ENCODE data around the gene CYB5A.

Gene CYB5A

DNA sequence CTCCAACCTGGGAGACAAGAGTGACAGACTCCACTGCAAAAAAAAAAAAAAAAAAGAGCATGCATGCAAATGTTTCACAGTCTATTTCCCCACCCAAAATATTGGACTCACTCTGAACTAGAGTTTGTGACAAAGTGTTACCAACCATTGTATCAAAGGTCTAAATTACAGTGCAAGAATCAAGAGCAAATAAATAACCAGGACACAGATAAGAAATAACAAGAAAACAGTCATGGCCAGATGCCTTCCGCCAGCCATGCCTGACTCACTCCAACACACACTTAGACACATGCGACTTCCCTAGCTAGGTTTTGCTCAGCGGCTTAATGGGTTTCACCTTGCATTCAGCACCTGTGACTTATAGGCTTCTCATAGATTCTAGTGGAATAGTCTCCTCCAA, 62.8 kb downstream of the CYB5A start:
- no peak overlapping the region for H3K27ac ChIP-seq (ENCODE audit: low read length, poor library complexity, severe bottlenecking)
- H2BK12ac ChIP-seq (ENCODE audit: low read length in 2 of 2) = no peak overlapping the region
- 93% methylated on average over 3 of the region's 3 CpGs for WGBS

DNA sequence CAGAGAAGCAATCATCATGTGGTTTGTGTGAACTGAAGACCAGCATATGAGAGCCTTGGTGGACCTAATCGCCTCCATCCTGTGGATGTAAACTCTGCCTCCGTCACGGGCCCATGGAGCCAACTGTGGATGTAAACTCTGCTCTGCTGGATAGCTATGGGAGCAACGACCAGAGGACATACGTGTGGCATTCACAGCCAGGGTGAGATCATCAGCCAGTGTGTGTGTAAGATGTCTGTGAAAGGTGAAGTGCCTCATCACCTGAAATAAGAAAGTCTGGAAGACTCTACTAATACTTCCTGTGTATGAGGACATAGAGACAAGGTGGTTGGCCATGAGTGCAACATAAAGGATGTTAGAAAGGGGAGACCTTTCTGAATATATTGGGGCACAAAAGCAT, 63.5 kb downstream of the CYB5A start:
- 86% methylated on average over 5 of the region's 5 CpGs for WGBS
- Histone ChIP-seq H2AK5ac (ENCODE audit: low read length, severe bottlenecking) (no peak overlapping the region), H3K4me3 (ENCODE audit: insufficient read depth in 1 of 2, low read depth in 1 of 2, low read length in 2 of 2) (no peak overlapping the region), H4K8ac (ENCODE audit: low read length) (no peak overlapping the region), H3K9me3 (ENCODE audit: control insufficient read depth, low read length) (no peaks in the 10 kb centered on the region), H2BK5ac (ENCODE audit: low read depth, low read length, poor library complexity, severe bottlenecking) (no peak overlapping the region), H3K18ac (ENCODE audit: low read depth in 1 of 2, low read length in 2 of 2) (no peak overlapping the region), H2BK15ac (ENCODE audit: low read depth, poor library complexity, severe bottlenecking) (no peak overlapping the region), H2BK120ac (ENCODE audit: low read depth, low read length) (no peak overlapping the region), H3K27me3 (ENCODE audit: control insufficient read depth in 1 of 2, insufficient read depth in 1 of 2, low read length in 2 of 2) (no peaks in the 10 kb centered on the region), H3K4me1 (ENCODE audit: control insufficient read depth, insufficient read depth, low read depth, low read length) (no peaks in the 10 kb centered on the region), H2BK12ac (ENCODE audit: low read length in 2 of 2) (no peak overlapping the region), H3K36me3 (ENCODE audit: control insufficient read depth in 1 of 2, insufficient read depth in 2 of 2, low read depth in 1 of 2, low read length in 2 of 2) (no peaks in the 10 kb centered on the region), H3K9ac (ENCODE audit: low read length) (no peak overlapping the region), H2AFZ (ENCODE audit: low read depth, low read length) (no peak overlapping the region), H3K27ac (ENCODE audit: low read length, poor library complexity, severe bottlenecking) (no peak overlapping the region), H3K4ac (ENCODE audit: low read depth in 1 of 2, low read length in 2 of 2) (no peak overlapping the region), H4K91ac (ENCODE audit: low read length) (no peak overlapping the region), H3K79me1 (replicated peaks; ENCODE audit: low read length, poor library complexity, severe bottlenecking) (no peaks in the 10 kb centered on the region), H3K23ac (ENCODE audit: low read length in 2 of 2) (no peak overlapping the region), H3K4me2 (ENCODE audit: low read length, poor library complexity, severe bottlenecking) (no peak overlapping the region), H3K14ac (ENCODE audit: low read length in 2 of 2) (no peak overlapping the region)
- DNase-seq = no peak

More for the DNA sequence above, 62.8 kb downstream of the CYB5A start:
- Histone ChIP-seq H4K8ac (ENCODE audit: low read length) (no peak overlapping the region), H2AK5ac (ENCODE audit: low read length, severe bottlenecking) (no peak overlapping the region), H3K27me3 (ENCODE audit: control insufficient read depth in 1 of 2, insufficient read depth in 1 of 2, low read length in 2 of 2) (no peaks in the 10 kb centered on the region), H4K91ac (ENCODE audit: low read length) (no peak overlapping the region), H3K4me3 (ENCODE audit: insufficient read depth in 1 of 2, low read depth in 1 of 2, low read length in 2 of 2) (no peak overlapping the region), H3K4me1 (ENCODE audit: control insufficient read depth, insufficient read depth, low read depth, low read length) (no peaks in the 10 kb centered on the region), H3K79me1 (replicated peaks; ENCODE audit: low read length, poor library complexity, severe bottlenecking) (no peaks in the 10 kb centered on the region), H2AFZ (ENCODE audit: low read depth, low read length) (no peak overlapping the region), H3K36me3 (ENCODE audit: control insufficient read depth in 1 of 2, insufficient read depth in 2 of 2, low read depth in 1 of 2, low read length in 2 of 2) (no peaks in the 10 kb centered on the region), H2BK15ac (ENCODE audit: low read depth, poor library complexity, severe bottlenecking) (no peak overlapping the region), H2BK5ac (ENCODE audit: low read depth, low read length, poor library complexity, severe bottlenecking) (no peak overlapping the region), H3K4me2 (ENCODE audit: low read length, poor library complexity, severe bottlenecking) (no peak overlapping the region), H3K9ac (ENCODE audit: low read length) (no peak overlapping the region), H3K9me3 (ENCODE audit: control insufficient read depth, low read length) (no peaks in the 10 kb centered on the region), H2BK120ac (ENCODE audit: low read depth, low read length) (no peak overlapping the region), H3K23ac (ENCODE audit: low read length in 2 of 2) (no peak overlapping the region), H3K14ac (ENCODE audit: low read length in 2 of 2) (no peak overlapping the region), H3K4ac (ENCODE audit: low read depth in 1 of 2, low read length in 2 of 2) (no peak overlapping the region), H3K18ac (ENCODE audit: low read depth in 1 of 2, low read length in 2 of 2) (no peak overlapping the region)
- DNase-seq = no peak

DNA sequence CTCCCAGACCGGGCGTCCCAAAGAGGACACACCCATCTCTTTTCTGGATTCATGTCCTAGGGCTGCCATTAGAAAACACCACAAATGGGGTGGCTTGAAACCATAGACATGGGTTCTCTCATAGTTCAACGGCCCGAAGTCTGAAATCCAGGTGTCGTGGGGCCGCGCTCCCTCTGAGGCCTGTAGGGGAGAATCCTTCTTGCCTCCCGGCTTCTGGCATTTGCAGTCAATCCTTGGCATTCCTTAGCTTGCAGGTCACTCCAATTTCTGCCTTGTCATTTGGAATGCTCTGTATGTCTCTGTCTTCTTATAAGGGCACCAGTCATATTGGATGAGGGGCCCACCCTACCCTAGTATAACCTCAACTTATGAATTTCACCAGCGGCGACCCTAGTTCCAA, 65.1 kb downstream of the CYB5A start:
- no peak overlapping the region for H4K91ac ChIP-seq (ENCODE audit: low read length)
- H2BK15ac ChIP-seq (ENCODE audit: low read depth, poor library complexity, severe bottlenecking) = no peak overlapping the region
- no peak overlapping the region for H4K8ac ChIP-seq (ENCODE audit: low read length)
- no peak overlapping the region for H3K18ac ChIP-seq (ENCODE audit: low read depth in 1 of 2, low read length in 2 of 2)
- H2AK5ac ChIP-seq (ENCODE audit: low read length, severe bottlenecking) = no peak overlapping the region
- no peaks in the 10 kb centered on the region for H3K36me3 ChIP-seq (ENCODE audit: control insufficient read depth in 1 of 2, insufficient read depth in 2 of 2, low read depth in 1 of 2, low read length in 2 of 2)
- H2BK12ac ChIP-seq (ENCODE audit: low read length in 2 of 2) = no peak overlapping the region
- H3K79me1 ChIP-seq (replicated peaks; ENCODE audit: low read length, poor library complexity, severe bottlenecking) = no peaks in the 10 kb centered on the region
- DNase-seq = no peak
- H3K14ac ChIP-seq (ENCODE audit: low read length in 2 of 2) = no peak overlapping the region
- H3K27me3 ChIP-seq (ENCODE audit: control insufficient read depth in 1 of 2, insufficient read depth in 1 of 2, low read length in 2 of 2) = no peaks in the 10 kb centered on the region
- H3K27ac ChIP-seq (ENCODE audit: low read length, poor library complexity, severe bottlenecking) = no peak overlapping the region
- no peak overlapping the region for H3K9ac ChIP-seq (ENCODE audit: low read length)
- H2BK5ac ChIP-seq (ENCODE audit: low read depth, low read length, poor library complexity, severe bottlenecking) = no peak overlapping the region
- no peak overlapping the region for H3K23ac ChIP-seq (ENCODE audit: low read length in 2 of 2)
- H3K4me3 ChIP-seq (ENCODE audit: insufficient read depth in 1 of 2, low read depth in 1 of 2, low read length in 2 of 2) = no peak overlapping the region
- H3K4ac ChIP-seq (ENCODE audit: low read depth in 1 of 2, low read length in 2 of 2) = no peak overlapping the region
- H2AFZ ChIP-seq (ENCODE audit: low read depth, low read length) = no peak overlapping the region
- no peaks in the 10 kb centered on the region for H3K4me1 ChIP-seq (ENCODE audit: control insufficient read depth, insufficient read depth, low read depth, low read length)
- H2BK120ac ChIP-seq (ENCODE audit: low read depth, low read length) = no peak overlapping the region
- no peak overlapping the region for H3K4me2 ChIP-seq (ENCODE audit: low read length, poor library complexity, severe bottlenecking)
- H3K9me3 ChIP-seq (ENCODE audit: control insufficient read depth, low read length) = no peaks in the 10 kb centered on the region
- WGBS = 88% methylated on average over 10 of the region's 10 CpGs

DNA sequence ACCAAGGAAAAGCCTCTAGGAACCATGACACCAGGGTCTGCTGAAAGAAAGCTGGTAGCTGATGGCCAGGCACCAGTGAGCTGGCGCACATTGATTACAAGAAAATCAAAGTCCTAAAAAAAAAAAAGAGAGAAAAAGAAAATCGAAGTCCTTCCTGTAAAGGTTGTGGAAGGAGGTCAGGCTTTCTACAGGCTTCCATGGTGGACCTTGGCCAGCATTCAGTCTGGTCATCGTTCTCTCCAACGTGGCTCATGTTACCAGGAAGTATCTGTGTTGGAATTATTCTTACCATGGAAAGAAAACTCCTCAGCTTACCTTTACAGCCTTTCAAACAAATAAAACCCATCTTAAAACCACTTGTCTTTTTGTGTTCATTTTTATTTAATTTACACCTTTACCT, 65.6 kb downstream of the CYB5A start:
- H3K14ac ChIP-seq (ENCODE audit: low read length in 2 of 2) = no peak overlapping the region
- no peaks in the 10 kb centered on the region for H3K36me3 ChIP-seq (ENCODE audit: control insufficient read depth in 1 of 2, insufficient read depth in 2 of 2, low read depth in 1 of 2, low read length in 2 of 2)
- H2BK15ac ChIP-seq (ENCODE audit: low read depth, poor library complexity, severe bottlenecking) = no peak overlapping the region
- H3K23ac ChIP-seq (ENCODE audit: low read length in 2 of 2) = no peak overlapping the region
- no peak overlapping the region for H3K18ac ChIP-seq (ENCODE audit: low read depth in 1 of 2, low read length in 2 of 2)
- 93% methylated on average over 3 of the region's 4 CpGs for WGBS
- H3K4me2 ChIP-seq (ENCODE audit: low read length, poor library complexity, severe bottlenecking) = no peak overlapping the region
- no peak overlapping the region for H4K91ac ChIP-seq (ENCODE audit: low read length)
- no peak overlapping the region for H2BK120ac ChIP-seq (ENCODE audit: low read depth, low read length)
- H2BK12ac ChIP-seq (ENCODE audit: low read length in 2 of 2) = no peak overlapping the region
- no peak overlapping the region for H3K4ac ChIP-seq (ENCODE audit: low read depth in 1 of 2, low read length in 2 of 2)
- no peak overlapping the region for H2AK5ac ChIP-seq (ENCODE audit: low read length, severe bottlenecking)
- H3K79me1 ChIP-seq (replicated peaks; ENCODE audit: low read length, poor library complexity, severe bottlenecking) = no peaks in the 10 kb centered on the region
- H3K9me3 ChIP-seq (ENCODE audit: control insufficient read depth, low read length) = no peaks in the 10 kb centered on the region
- H3K27me3 ChIP-seq (ENCODE audit: control insufficient read depth in 1 of 2, insufficient read depth in 1 of 2, low read length in 2 of 2) = no peaks in the 10 kb centered on the region
- H3K27ac ChIP-seq (ENCODE audit: low read length, poor library complexity, severe bottlenecking) = no peak overlapping the region
- H3K4me3 ChIP-seq (ENCODE audit: insufficient read depth in 1 of 2, low read depth in 1 of 2, low read length in 2 of 2) = no peak overlapping the region
- no peak overlapping the region for H2AFZ ChIP-seq (ENCODE audit: low read depth, low read length)
- no peak overlapping the region for H4K8ac ChIP-seq (ENCODE audit: low read length)
- H3K9ac ChIP-seq (ENCODE audit: low read length) = no peak overlapping the region
- no peak overlapping the region for H2BK5ac ChIP-seq (ENCODE audit: low read depth, low read length, poor library complexity, severe bottlenecking)
- DNase-seq = no peak
- H3K4me1 ChIP-seq (ENCODE audit: control insufficient read depth, insufficient read depth, low read depth, low read length) = no peaks in the 10 kb centered on the region
